GM08714 (cell line): ENCODE measurements around the gene UQCR11.

Experiments used
- H3K4me3 ChIP-seq: fragments of 200-500 bp; sonication (Bioruptor generic); 2 replicates; pipeline ENCODE4 v1.5.1; 2014; ENCODE audit warnings: mild to moderate bottlenecking, low read length, inconsistent platforms
- ZNF274 ChIP-seq: IDR thresholded peaks from 2 replicates; pipeline ENCODE4 v1.6.1; 2012; ENCODE audit warnings: mild to moderate bottlenecking, low read depth, low read length

UQCR11 gene

GRCh38 chr19:1566392-1567115 is 38.7 kb downstream of the UQCR11 start:
- no peak overlapping the region; the same call in 1 of the 2 replicates for H3K4me3 ChIP-seq
- TF ChIP-seq ZNF274 = no peak

- no peak overlapping the region for H3K4me3 ChIP-seq
- TF ChIP-seq ZNF274 = no peak
Observed at GRCh38 chr19:1563251-1563650, 42.0 kb downstream of the UQCR11 start.

GRCh38 chr19:1561236-1561842 is 43.9 kb downstream of the UQCR11 start:
- H3K4me3 ChIP-seq = no peak overlapping the region
- TF ChIP-seq ZNF274 = no peak

GRCh38 chr19:1560286-1560882 is 44.9 kb downstream of the UQCR11 start:
- TF ChIP-seq ZNF274 = no peak
- H3K4me3 ChIP-seq = no peak overlapping the region

GRCh38 chr19:1558552-1558951 is 46.7 kb downstream of the UQCR11 start:
- no peak for TF ChIP-seq ZNF274
- no peak overlapping the region for H3K4me3 ChIP-seq

GRCh38 chr19:1556390-1557070 is 48.7 kb downstream of the UQCR11 start:
- no peak overlapping the region for H3K4me3 ChIP-seq
- no peak for TF ChIP-seq ZNF274

- no peak for TF ChIP-seq ZNF274
- no peak overlapping the region for H3K4me3 ChIP-seq
Observed at GRCh38 chr19:1555487-1556389, 49.5 kb downstream of the UQCR11 start.

- H3K4me3 ChIP-seq = no peak overlapping the region
- TF ChIP-seq ZNF274 = no peak
Observed at GRCh38 chr19:1554968-1555367, 50.3 kb downstream of the UQCR11 start.

- TF ChIP-seq ZNF274 = no peak
Observed at GRCh38 chr19:1553415-1553814, 51.8 kb downstream of the UQCR11 start.

GRCh38 chr19:1551068-1552040 is 53.9 kb downstream of the UQCR11 start:
- H3K4me3 ChIP-seq = no peak overlapping the region

More at GRCh38 chr19:1553415-1553814, 51.8 kb downstream of the UQCR11 start:
- no peak overlapping the region for H3K4me3 ChIP-seq

GRCh38 chr19:1549332-1549945 is 55.8 kb downstream of the UQCR11 start:
- H3K4me3 ChIP-seq = no peak overlapping the region
- no peak for TF ChIP-seq ZNF274

More at GRCh38 chr19:1551068-1552040, 53.9 kb downstream of the UQCR11 start:
- TF ChIP-seq ZNF274 = no peak
